AG09319 (cell line): ENCODE data around the gene TAS1R1.
"Not testable (repeated sequence)": the region's sequence is repeated elsewhere in the genome, so short reads cannot be mapped to it uniquely, and the experiment has no call there.

Experiments used
- DNase-seq: peaks from one replicate; pipeline ENCODE4 v3.0.0-alpha.2; 2010; ENCODE audit warnings: low read depth; ENCODE audit errors: extremely low read depth
- TF ChIP-seq, protein P1 (sequence below): IDR thresholded peaks from 2 replicates; pipeline ENCODE4 v1.5.1; 2011; ENCODE audit warnings: low read depth, mild to moderate bottlenecking, inconsistent platforms, low read length, moderate library complexity

The TAS1R1 gene

GRCh38 chr1:6599141-6599975, 44.3 kb downstream of the TAS1R1 start:
- DNase-seq: no peak
- TF ChIP-seq, protein P1, sequence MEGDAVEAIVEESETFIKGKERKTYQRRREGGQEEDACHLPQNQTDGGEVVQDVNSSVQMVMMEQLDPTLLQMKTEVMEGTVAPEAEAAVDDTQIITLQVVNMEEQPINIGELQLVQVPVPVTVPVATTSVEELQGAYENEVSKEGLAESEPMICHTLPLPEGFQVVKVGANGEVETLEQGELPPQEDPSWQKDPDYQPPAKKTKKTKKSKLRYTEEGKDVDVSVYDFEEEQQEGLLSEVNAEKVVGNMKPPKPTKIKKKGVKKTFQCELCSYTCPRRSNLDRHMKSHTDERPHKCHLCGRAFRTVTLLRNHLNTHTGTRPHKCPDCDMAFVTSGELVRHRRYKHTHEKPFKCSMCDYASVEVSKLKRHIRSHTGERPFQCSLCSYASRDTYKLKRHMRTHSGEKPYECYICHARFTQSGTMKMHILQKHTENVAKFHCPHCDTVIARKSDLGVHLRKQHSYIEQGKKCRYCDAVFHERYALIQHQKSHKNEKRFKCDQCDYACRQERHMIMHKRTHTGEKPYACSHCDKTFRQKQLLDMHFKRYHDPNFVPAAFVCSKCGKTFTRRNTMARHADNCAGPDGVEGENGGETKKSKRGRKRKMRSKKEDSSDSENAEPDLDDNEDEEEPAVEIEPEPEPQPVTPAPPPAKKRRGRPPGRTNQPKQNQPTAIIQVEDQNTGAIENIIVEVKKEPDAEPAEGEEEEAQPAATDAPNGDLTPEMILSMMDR: no peak

DNA sequence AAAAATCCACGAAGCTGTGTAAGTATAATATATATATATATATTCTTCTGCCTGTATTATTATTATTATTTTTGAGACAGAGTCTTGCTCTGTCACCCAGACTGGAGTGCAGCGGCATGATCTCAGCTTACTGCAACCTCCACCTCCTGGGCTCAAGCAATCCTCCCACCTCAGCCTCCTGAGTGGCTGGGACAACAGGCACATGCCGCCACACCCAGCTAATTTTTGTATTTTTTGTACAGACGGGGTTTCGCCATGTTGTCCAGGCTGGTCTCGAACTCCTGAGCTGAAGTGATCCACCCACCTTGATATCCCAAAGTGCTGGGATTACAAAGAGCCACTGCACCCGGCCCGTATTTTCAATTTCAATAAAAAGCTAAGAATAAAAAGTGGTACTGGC, 44.9 kb downstream of the TAS1R1 start:
- DNase-seq: not testable (repeated sequence)

GRCh38 chr1:6600410-6601048, 45.4 kb downstream of the TAS1R1 start:
- no peak for DNase-seq
- TF ChIP-seq, protein P1: no peak

- peak; percentile 79 for DNase-seq
- TF ChIP-seq, protein P1: no peak; the same call in 1 of the 2 replicates
Measured at GRCh38 chr1:6601049-6601922, 46.2 kb downstream of the TAS1R1 start.

DNA sequence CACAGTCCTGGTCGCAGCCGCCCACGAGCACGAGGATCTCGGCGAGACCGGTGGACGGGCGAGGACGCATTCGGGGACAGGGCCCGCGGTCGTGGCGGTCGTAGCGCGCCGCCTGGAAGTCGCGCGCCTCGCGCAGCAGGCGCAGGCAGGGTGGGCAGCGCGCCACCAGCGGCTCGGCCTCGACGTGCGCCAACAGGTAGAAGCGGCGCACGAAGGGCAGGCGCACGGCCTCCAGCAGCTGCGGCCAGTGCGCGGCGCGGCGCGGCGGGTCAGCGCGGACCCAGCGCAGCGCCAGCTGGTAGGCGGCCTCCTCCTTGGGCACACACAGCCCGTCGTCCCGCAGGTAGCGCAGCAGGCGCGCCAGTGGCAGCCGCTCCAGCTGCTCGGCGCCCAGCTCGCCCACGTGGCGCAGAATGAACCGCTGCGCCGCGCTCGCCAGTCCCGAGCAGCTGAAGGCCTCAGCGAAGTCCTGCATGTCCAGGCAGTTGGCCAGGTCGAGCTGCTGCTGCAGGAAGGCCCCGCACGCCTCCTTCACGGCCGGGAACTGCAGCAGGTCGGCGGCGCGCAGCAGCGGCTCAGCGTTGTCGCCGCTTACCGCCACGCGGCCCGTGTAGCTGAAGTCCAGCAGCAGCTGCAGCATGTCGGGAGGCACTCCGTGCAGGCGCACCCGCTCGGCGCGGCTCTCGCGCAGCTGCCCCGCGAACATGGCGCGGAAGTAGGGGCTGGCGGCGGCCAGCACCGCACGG, 47.0 kb downstream of the TAS1R1 start:
- DNase-seq: no peak
- TF ChIP-seq, protein P1: no peak

DNA sequence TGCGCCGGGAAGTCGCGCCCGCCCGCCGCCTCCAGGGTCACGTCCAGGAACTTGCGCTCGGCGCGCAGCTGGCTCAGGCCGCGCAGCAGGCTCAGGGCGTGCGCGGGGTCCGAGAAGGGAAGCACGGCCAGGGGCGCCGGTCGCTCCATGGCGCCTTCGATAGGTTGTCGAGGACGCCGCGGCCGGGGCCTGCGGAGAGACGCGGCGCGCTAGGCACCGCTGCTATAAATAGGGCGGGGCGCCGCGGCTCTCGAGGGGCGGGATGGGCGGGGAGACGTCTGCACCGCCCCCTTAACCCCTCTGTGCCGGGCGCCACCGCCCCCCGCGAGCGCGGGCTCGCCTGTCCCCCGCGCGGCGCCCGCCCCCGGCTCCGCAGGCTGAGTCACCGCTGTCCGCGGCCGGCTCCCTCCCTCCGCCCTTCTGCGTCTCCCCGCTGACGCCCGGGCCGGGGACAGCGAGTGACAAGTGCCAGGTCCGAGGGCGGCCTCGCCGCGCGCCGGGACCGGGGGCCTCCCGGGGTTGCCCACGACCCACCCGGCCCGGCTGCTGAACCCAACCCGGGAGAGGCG, 47.6 kb downstream of the TAS1R1 start, which contains the start of gene KLHL21:
TSS of gene KLHL21 (minus strand) at position 201 of the 569 bp plus-strand sequence. CDS start at position 149, 52 bp downstream.
- DNase-seq: peak; percentile 73
- TF ChIP-seq, protein P1: no peak
